ENCODE results near the gene ANAPC13. TPM values are rescaled to one million over a fixed set of nuclear protein-coding genes. Genes with fewer than 3 reads are reported as not detected.

ANAPC13 gene
- total and polyA plus RNA-seq, 10 of the 15 experiments (the other 5 are each of a cell fraction or from before 2014, with no cell fraction given) = 34.9 to 139 (median 83.0) TPM

DNA sequence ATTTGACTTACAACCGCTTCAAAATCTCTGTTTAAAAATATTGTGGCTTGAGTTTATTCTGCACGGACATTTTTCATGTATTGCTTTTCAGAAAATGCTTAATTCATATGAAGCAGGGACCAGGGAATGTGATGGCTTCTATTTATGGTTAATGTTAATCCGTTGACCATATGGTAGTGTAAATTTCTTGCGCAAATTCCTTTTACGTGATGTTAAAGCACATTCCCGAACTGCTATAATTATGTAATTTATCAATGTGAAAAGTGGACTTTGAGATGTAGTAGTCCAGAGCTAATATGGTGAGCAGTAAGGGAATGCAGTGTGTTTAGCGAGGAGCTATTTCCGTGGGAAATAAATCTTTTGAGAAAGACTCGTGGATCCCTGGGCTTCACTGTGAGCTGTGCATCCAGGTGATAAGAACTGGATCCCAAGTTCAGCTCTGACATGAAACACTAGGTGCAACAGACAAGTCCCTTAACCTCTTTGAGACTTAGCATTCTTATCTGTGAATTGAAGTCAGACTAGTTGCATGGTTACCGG, 27.3 kb downstream of the ANAPC13 start:
- WGBS (ENCODE audit: insufficient coverage, insufficient replicate concordance, low lambda C conversion rate, missing lambda C conversion rate) = 44% methylated on average over 10 of the region's 10 CpGs
- POLR2A ChIA-PET = no interaction called here

More for the DNA sequence above, 27.3 kb downstream of the ANAPC13 start:
- Histone ChIP-seq H3K9ac (ENCODE audit: control insufficient read depth, insufficient read depth, low read length) (no peak overlapping the region), H3K9me3 (replicated peaks; ENCODE audit: control insufficient read depth, insufficient read depth, low read length) (no peaks in the 10 kb centered on the region), H4K20me1 (ENCODE audit: control insufficient read depth, insufficient read depth) (no peaks in the 10 kb centered on the region), H3K27me3 (replicated peaks in 1 of 2; ENCODE audit: control insufficient read depth in 2 of 2, insufficient read depth in 2 of 2, low read length in 1 of 2) (peaks cover 0 to 10% of the 10 kb centered on the region in 2 experiments; a peak in 3 of 4 replicates), H3K4me2 (ENCODE audit: control insufficient read depth, insufficient read depth) (no peak overlapping the region), H3K79me2 (ENCODE audit: control insufficient read depth, insufficient read depth, low read length) (no peaks in the 10 kb centered on the region), H2AFZ (ENCODE audit: control insufficient read depth, low read depth, low read length) (no peak overlapping the region), H3K27ac (ENCODE audit: control insufficient read depth, insufficient read depth) (no peak overlapping the region), H3K4me3 (no peak overlapping the region), H3K36me3 (ENCODE audit: control insufficient read depth in 2 of 2, insufficient read depth in 2 of 2, low read length in 1 of 2) (no peaks in the 10 kb centered on the region), H3K4me1 (ENCODE audit: control insufficient read depth, insufficient read depth, low read length) (no peaks in the 10 kb centered on the region)
- intact Hi-C loops (cut with micrococcal nuclease; ENCODE audit: unreplicated experiment) (no loop called here), in situ Hi-C loops (cut with MboI) (no loop called here)
- FAIRE-seq = no peak
- SMC1A ChIA-PET (ENCODE audit: uncharacterized antibody, unreplicated experiment) = no interaction called here
- TF ChIP-seq, protein P1, sequence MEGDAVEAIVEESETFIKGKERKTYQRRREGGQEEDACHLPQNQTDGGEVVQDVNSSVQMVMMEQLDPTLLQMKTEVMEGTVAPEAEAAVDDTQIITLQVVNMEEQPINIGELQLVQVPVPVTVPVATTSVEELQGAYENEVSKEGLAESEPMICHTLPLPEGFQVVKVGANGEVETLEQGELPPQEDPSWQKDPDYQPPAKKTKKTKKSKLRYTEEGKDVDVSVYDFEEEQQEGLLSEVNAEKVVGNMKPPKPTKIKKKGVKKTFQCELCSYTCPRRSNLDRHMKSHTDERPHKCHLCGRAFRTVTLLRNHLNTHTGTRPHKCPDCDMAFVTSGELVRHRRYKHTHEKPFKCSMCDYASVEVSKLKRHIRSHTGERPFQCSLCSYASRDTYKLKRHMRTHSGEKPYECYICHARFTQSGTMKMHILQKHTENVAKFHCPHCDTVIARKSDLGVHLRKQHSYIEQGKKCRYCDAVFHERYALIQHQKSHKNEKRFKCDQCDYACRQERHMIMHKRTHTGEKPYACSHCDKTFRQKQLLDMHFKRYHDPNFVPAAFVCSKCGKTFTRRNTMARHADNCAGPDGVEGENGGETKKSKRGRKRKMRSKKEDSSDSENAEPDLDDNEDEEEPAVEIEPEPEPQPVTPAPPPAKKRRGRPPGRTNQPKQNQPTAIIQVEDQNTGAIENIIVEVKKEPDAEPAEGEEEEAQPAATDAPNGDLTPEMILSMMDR (IDR thresholded peaks at IDR 0.05 in 2 of 3, conservative IDR thresholded peaks at IDR 0.05 in 1 of 3; ENCODE audit: control insufficient read depth in 2 of 3, extremely low read depth in 1 of 3, insufficient read depth in 1 of 3, low read depth in 3 of 3, low read length in 3 of 3) = no peak
- TF ChIP-seq TARDBP (IDR thresholded peaks at IDR 0.05; ENCODE audit: borderline replicate concordance) = no peak
- CTCF ChIA-PET = interaction anchor here (1.1 kb wide), 1 partner anchor 261 kb away, joined by 3 read pairs; no protein-coding TSS in a partner anchor
- BruUV-seq (replicated peaks) = no TSS peak
- ATAC-seq = no peak
- no peak for DNase-seq (ENCODE audit: low read depth, low spot score)
- RAD21 ChIA-PET (ENCODE audit: unreplicated experiment) = no interaction called here
